Endothelial cell of umbilical vein (primary cell): ENCODE measurements around the gene ELMO1. TPM values are rescaled to one million over a fixed set of nuclear protein-coding genes. Genes with fewer than 3 reads are reported as not detected.
A peak's percentile ranks its signal among the peaks of the same experiment; 100 is the strongest.

ENCODE experiments used
- BruUV-seq: library from RNA; stranded (reverse); fragments of 400-500 nt; replicated peaks from 2 replicates; lab custom pipeline; 2021; lab: Mats Ljungman, UMichigan
- CTCF ChIA-PET: fragments of 300-600, 350-600 bp; sonication (Branson Sonifier 250); formaldehyde crosslinking; loops from one replicate; lab custom pipeline; 2021; ENCODE audit warnings: antibody characterized with exemption, inconsistent platforms; lab: Charles Lee
- POLR2A ChIA-PET: fragments of 300-600, 350-600 bp; sonication (Branson Sonifier 250); formaldehyde crosslinking; loops from one replicate; lab custom pipeline; 2021; ENCODE audit warnings: antibody characterized with exemption, inconsistent platforms; lab: Charles Lee
- DNase-seq: peaks from one replicate; pipeline ENCODE4 v3.0.0-alpha.2; 2011; ENCODE audit warnings: low read depth, low spot score
- FAIRE-seq: peaks from 2 replicates; lab custom pipeline; 2011; peaks lifted over from hg19 to GRCh38; lab: Jason Lieb, UNC
- H2AFZ ChIP-seq: 2 replicates; pipeline ENCODE4 v1.6.0; 2012; ENCODE audit warnings: low read depth, low read length, control low read depth, inconsistent platforms
- H3K27ac ChIP-seq: 2 replicates; pipeline ENCODE4 v1.5.1; 2011; ENCODE audit warnings: low read depth, mild to moderate bottlenecking, control low read depth, low read length, moderate library complexity; ENCODE audit not compliant: insufficient read depth
- H3K27me3 ChIP-seq, 2 experiments: 2 replicates each; pipeline versions ENCODE4 v1.6.0 to v1.6.1; 2011; ENCODE audit warnings: low read length in 2 of 2, mixed read lengths in 1 of 2; ENCODE audit not compliant: control insufficient read depth in 2 of 2, insufficient read depth in 2 of 2
- H3K36me3 ChIP-seq, 2 experiments: 2 replicates in 1 of 2; 3 replicates in 1 of 2; pipeline ENCODE4 v1.5.1; 2011; ENCODE audit warnings: low read length in 2 of 2, mild to moderate bottlenecking in 1 of 2, moderate library complexity in 1 of 2; ENCODE audit not compliant: control insufficient read depth in 2 of 2, insufficient read depth in 2 of 2; ENCODE audit errors: extremely low read depth in 1 of 2
- H3K4me1 ChIP-seq: 3 replicates; pipeline ENCODE4 v1.5.1; 2011; ENCODE audit warnings: mild to moderate bottlenecking, low read length; ENCODE audit not compliant: control insufficient read depth, insufficient read depth; ENCODE audit errors: extremely low read depth
- H3K4me2 ChIP-seq: 2 replicates; pipeline ENCODE4 v1.6.1; 2011; ENCODE audit warnings: low read length, control low read depth, mixed read lengths; ENCODE audit not compliant: insufficient read depth
- H3K4me3 ChIP-seq, 3 experiments: fragments of 200-600 bp in 1 of 3; sonication (generic), shearing (Covaris generic) in 1 of 3; replicated peaks in 1 of 3; 2 replicates each; pipeline ENCODE4 v1.5.1; 2011 to 2016; ENCODE audit warnings: control low read depth in 3 of 3, low read length in 3 of 3, mild to moderate bottlenecking in 2 of 3, inconsistent platforms in 1 of 3, low read depth in 1 of 3, moderate library complexity in 1 of 3; ENCODE audit not compliant: insufficient read depth in 1 of 3
- H3K79me2 ChIP-seq: 2 replicates; pipeline ENCODE4 v1.6.0; 2012; ENCODE audit warnings: low read length, inconsistent platforms; ENCODE audit not compliant: control insufficient read depth, insufficient read depth
- H3K9ac ChIP-seq: replicated peaks from 2 replicates; pipeline ENCODE3; 2011; ENCODE audit warnings: low read length, control low read depth; ENCODE audit not compliant: insufficient read depth; ENCODE audit errors: extremely low read depth
- H3K9me1 ChIP-seq: replicated peaks from 3 replicates; pipeline ENCODE4 v1.6.0; 2011; ENCODE audit warnings: mild to moderate bottlenecking, low read length; ENCODE audit not compliant: control insufficient read depth, insufficient read depth; ENCODE audit errors: extremely low read depth
- H3K9me3 ChIP-seq: replicated peaks from 2 replicates; pipeline ENCODE4 v1.5.1; 2012; ENCODE audit warnings: low read length, inconsistent platforms; ENCODE audit not compliant: control insufficient read depth, insufficient read depth
- H4K20me1 ChIP-seq: replicated peaks from 2 replicates; pipeline ENCODE3; 2011; ENCODE audit warnings: mild to moderate bottlenecking, low read length; ENCODE audit not compliant: control insufficient read depth, insufficient read depth; ENCODE audit errors: extremely low read depth
- EZH2 ChIP-seq: IDR thresholded peaks from 2 replicates; pipeline ENCODE4 v1.6.1; 2012; ENCODE audit warnings: borderline replicate concordance, low read depth, mild to moderate bottlenecking, moderate library complexity, low read length, inconsistent platforms; ENCODE audit not compliant: severe bottlenecking
- GATA2 ChIP-seq: IDR thresholded peaks from 2 replicates; pipeline ENCODE4 v1.7.0; 2011; ENCODE audit warnings: low read depth, mild to moderate bottlenecking, moderate library complexity, mixed read lengths, low read length; ENCODE audit not compliant: insufficient read length, insufficient read depth
- MYC ChIP-seq: IDR thresholded peaks from one replicate; pipeline ENCODE4 v1.6.1; 2011; ENCODE audit warnings: mild to moderate bottlenecking, low read depth, low read length
- POLR2A ChIP-seq: IDR thresholded peaks from 2 replicates; pipeline ENCODE4 v1.6.1; 2012; ENCODE audit warnings: low read depth, mild to moderate bottlenecking, control low read depth, low read length
- POLR2AphosphoS5 ChIP-seq: IDR thresholded peaks from 2 replicates; pipeline ENCODE4 v1.6.1; 2012; ENCODE audit warnings: low read depth, mild to moderate bottlenecking, control low read depth, low read length, moderate library complexity; ENCODE audit not compliant: insufficient read depth
- dilution Hi-C: fragments of 300-500 bp; cut with MboI; formaldehyde crosslinking; loops from one replicate; pipeline ENCODE4 v1.15.0; 2019; ENCODE audit warnings: low sequenced_read_pairs; ENCODE audit not compliant: extremely low pct_ligation_motif_present
- intact Hi-C: fragments of 100-400 bp; cut with micrococcal nuclease; formaldehyde crosslinking; loops from one replicate; pipeline ENCODE4 v1.10.0; 2022
- polyA plus RNA-seq, 4 experiments: library from polyadenylated mRNA; depleted of rRNA in 3 of 4; stranded (reverse) in 3 of 4; unstranded in 1 of 4; fragments of >200 nt; gene quantifications; 2 replicates each; pipeline versions ENCODE4 v1.2.1 to v1.2.3, GENCODE V29; 2011 to 2012; ENCODE audit warnings: missing spikeins in 1 of 4
- total RNA-seq: library from RNA; stranded (reverse); gene quantifications from 2 replicates; pipeline ENCODE4 v1.2.3, GENCODE V29; 2021
- TF ChIP-seq, protein P1 (sequence below), 2 donors: IDR thresholded peaks; 1 replicate in 1 of 2; 2 replicates in 1 of 2; pipeline ENCODE4 v1.5.1; 2011; ENCODE audit warnings: low read length in 2 of 2, mild to moderate bottlenecking in 2 of 2, moderate library complexity in 2 of 2, control low read depth in 1 of 2, inconsistent platforms in 1 of 2, low read depth in 1 of 2; ENCODE audit not compliant: insufficient read depth in 1 of 2; ENCODE audit errors: extremely low read depth in 1 of 2

The ELMO1 gene
- total and polyA plus RNA-seq, 2 donors (not counting 3 experiments of a cell fraction or from before 2014, with no cell fraction given), result 17.0 to 30.6 TPM

GRCh38 chr7:37439653-37440026 is 9.0 kb downstream of the ELMO1 start:
- Histone ChIP-seq H3K9ac (no peak overlapping the region), H3K9me1 (no peaks in the 10 kb centered on the region), H4K20me1 (no peaks in the 10 kb centered on the region), H2AFZ (no peak overlapping the region), H3K27ac (no peak overlapping the region), H3K27me3 (no peaks in the 10 kb centered on the region), H3K4me1 (peaks cover 22% of the 10 kb centered on the region), H3K36me3 (no peaks in the 10 kb centered on the region), H3K79me2 (no peaks in the 10 kb centered on the region), H3K9me3 (no peaks in the 10 kb centered on the region), H3K4me2 (no peak overlapping the region), H3K4me3 (no peak overlapping the region)
- no TSS peak for BruUV-seq
- dilution Hi-C loops (no loop called here), intact Hi-C loops (loop anchor here (2.0 to 10.0 kb wide), 2 partner anchors 85 to 405 kb away; no protein-coding TSS in a partner anchor)
- DNase-seq (peak; percentile 39), FAIRE-seq (no peak)
- TF ChIP-seq GATA2 (no peak), POLR2AphosphoS5 (no peak), POLR2A (no peak), EZH2 (no peak), MYC (no peak)
- TF ChIP-seq, protein P1, sequence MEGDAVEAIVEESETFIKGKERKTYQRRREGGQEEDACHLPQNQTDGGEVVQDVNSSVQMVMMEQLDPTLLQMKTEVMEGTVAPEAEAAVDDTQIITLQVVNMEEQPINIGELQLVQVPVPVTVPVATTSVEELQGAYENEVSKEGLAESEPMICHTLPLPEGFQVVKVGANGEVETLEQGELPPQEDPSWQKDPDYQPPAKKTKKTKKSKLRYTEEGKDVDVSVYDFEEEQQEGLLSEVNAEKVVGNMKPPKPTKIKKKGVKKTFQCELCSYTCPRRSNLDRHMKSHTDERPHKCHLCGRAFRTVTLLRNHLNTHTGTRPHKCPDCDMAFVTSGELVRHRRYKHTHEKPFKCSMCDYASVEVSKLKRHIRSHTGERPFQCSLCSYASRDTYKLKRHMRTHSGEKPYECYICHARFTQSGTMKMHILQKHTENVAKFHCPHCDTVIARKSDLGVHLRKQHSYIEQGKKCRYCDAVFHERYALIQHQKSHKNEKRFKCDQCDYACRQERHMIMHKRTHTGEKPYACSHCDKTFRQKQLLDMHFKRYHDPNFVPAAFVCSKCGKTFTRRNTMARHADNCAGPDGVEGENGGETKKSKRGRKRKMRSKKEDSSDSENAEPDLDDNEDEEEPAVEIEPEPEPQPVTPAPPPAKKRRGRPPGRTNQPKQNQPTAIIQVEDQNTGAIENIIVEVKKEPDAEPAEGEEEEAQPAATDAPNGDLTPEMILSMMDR (IDR thresholded peaks at IDR 0.05; ENCODE audit: extremely low read depth in 1 of 2, insufficient read depth in 1 of 2, low read depth in 1 of 2, low read length in 2 of 2), result no peak
- CTCF ChIA-PET, result interaction anchor here (0.7 to 4.0 kb wide), 3 partner anchors 9 to 56 kb away, joined by 3 to 19 read pairs (median 14); partner anchors contain the start of gene ELMO1
- POLR2A ChIA-PET, result no interaction called here
